GM12875 (cell line): Measurements from ENCODE around the gene NDUFAF7.

Experiments
- H3K4me3 ChIP-seq: one replicate; pipeline ENCODE4 v1.5.1; 2011; ENCODE audit warnings: low read depth, low read length, control low read depth
- CTCF ChIP-seq: IDR thresholded peaks from 2 replicates; pipeline ENCODE4 v1.5.1; 2011; ENCODE audit warnings: low read depth, mild to moderate bottlenecking, control low read depth, inconsistent platforms, low read length, moderate library complexity, borderline replicate concordance; ENCODE audit not compliant: insufficient read depth

NDUFAF7 gene

GRCh38 chr2:37231241-37232130 lies at the start of gene NDUFAF7, which contains the start of gene CEBPZ:
NDUFAF7 (plus strand) TSS chr2:37231658; CDS start chr2:37231706, 48 bp downstream.
CEBPZ (minus strand) TSS chr2:37231596; CDS start chr2:37231567, 29 bp downstream.
- no peak for TF ChIP-seq CTCF
- H3K4me3 ChIP-seq = peak within 1 kb of the TSS; percentile 72

GRCh38 chr2:37181726-37182684 lies 49.5 kb upstream of the NDUFAF7 start:
- H3K4me3 ChIP-seq = no peak overlapping the region
- no peak for TF ChIP-seq CTCF

GRCh38 chr2:37188570-37188969 lies 42.9 kb upstream of the NDUFAF7 start, which contains the start of gene SULT6B1:
SULT6B1 (minus strand) TSS chr2:37188670; CDS start chr2:37188640, 30 bp downstream.
- H3K4me3 ChIP-seq = no peak within 1 kb of the TSS
- TF ChIP-seq CTCF = no peak

- H3K4me3 ChIP-seq = no peak overlapping the region
- no peak for TF ChIP-seq CTCF
These were observed 41.9 kb upstream of the NDUFAF7 start for GRCh38 chr2:37189452-37190153.

GRCh38 chr2:37190290-37190689 lies 41.2 kb upstream of the NDUFAF7 start:
- no peak overlapping the region for H3K4me3 ChIP-seq
- TF ChIP-seq CTCF = no peak

GRCh38 chr2:37191253-37191652 lies 40.2 kb upstream of the NDUFAF7 start:
- no peak overlapping the region for H3K4me3 ChIP-seq
- no peak for TF ChIP-seq CTCF
